Hepatocyte (in vitro differentiated cells): ENCODE measurements around the gene COX8A.

Source experiments
- CTCF ChIP-seq: fragments of 200-600 bp; sonication (generic); IDR thresholded peaks from 2 replicates; pipeline ENCODE4 v1.5.1; 2016; ENCODE audit warnings: antibody characterized with exemption, mild to moderate bottlenecking; ENCODE audit not compliant: poor library complexity
- EZH2 ChIP-seq: fragments of 200-600 bp; sonication (generic); IDR thresholded peaks from 2 replicates; pipeline ENCODE4 v1.6.1; 2016; ENCODE audit warnings: antibody characterized with exemption, mild to moderate bottlenecking, borderline replicate concordance
- EZH2phosphoT487 ChIP-seq: fragments of 200-600 bp; sonication (generic); IDR thresholded peaks from one replicate; pipeline ENCODE4 v1.6.1; 2018; ENCODE audit warnings: antibody characterized with exemption, mild to moderate bottlenecking, low read depth, moderate library complexity; ENCODE audit not compliant: unreplicated experiment, severe bottlenecking

GRCh38 chr11:63998558-63999348 lies 24.3 kb downstream of the COX8A start:
- TF ChIP-seq CTCF (no peak), EZH2 (no peak), EZH2phosphoT487 (no peak)
